ENCODE measurements around the gene RNF5.

The RNF5 gene

DNA sequence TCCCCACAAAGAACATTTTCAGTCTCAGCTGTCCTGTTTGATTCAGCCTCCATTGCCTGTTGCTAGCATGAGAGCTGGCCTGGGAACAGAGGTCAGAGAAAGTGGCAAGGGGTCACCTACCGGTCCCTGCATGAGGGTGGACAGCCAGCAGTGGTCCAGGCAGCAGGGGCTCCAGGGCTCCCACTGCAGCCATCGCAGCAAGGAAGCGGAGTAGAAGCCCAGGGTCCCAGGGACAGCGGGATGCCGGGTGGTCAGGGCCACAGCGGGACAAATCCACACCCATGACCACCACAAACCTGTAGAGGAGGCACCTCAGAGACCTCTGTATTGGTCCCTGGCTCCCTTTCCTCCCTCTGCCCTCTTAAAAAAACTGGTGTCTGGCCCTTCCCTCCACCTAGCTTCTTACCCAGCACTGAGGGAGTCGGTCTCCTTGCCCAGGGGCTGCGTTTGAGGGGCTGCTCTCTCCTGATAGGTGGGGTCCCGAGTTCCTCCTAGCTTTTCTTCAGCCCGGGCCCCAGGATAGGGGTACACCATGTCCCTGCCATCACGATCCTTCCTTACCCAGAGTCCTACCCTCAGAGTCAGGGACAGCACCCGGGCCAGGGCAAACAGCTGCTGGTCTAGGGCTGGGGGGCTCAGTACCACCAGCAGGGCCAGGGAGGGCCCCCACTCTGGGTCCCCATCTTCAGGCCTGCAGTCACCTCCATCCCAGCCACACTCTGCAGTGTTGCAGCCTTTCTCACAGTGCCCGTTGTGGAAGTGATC, 22.7 kb downstream of the RNF5 start:
- H3K9me3 ChIP-seq, result no peaks in the 10 kb centered on the region
- peaks cover 16 to 18% of the 10 kb centered on the region in 2 experiments for H3K4me1 ChIP-seq (ENCODE audit: control insufficient read depth in 1 of 2, insufficient read depth in 1 of 2, low read depth in 1 of 2, low read length in 1 of 2)
- peaks cover 31% of the 10 kb centered on the region for H3K27me3 ChIP-seq
- TF ChIP-seq, protein P1, sequence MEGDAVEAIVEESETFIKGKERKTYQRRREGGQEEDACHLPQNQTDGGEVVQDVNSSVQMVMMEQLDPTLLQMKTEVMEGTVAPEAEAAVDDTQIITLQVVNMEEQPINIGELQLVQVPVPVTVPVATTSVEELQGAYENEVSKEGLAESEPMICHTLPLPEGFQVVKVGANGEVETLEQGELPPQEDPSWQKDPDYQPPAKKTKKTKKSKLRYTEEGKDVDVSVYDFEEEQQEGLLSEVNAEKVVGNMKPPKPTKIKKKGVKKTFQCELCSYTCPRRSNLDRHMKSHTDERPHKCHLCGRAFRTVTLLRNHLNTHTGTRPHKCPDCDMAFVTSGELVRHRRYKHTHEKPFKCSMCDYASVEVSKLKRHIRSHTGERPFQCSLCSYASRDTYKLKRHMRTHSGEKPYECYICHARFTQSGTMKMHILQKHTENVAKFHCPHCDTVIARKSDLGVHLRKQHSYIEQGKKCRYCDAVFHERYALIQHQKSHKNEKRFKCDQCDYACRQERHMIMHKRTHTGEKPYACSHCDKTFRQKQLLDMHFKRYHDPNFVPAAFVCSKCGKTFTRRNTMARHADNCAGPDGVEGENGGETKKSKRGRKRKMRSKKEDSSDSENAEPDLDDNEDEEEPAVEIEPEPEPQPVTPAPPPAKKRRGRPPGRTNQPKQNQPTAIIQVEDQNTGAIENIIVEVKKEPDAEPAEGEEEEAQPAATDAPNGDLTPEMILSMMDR (IDR thresholded peaks at IDR 0.05), result no peak
- no peak overlapping the region for H3K4me3 ChIP-seq (ENCODE audit: low read depth in 1 of 2, low read length in 1 of 2)
- no peak overlapping the region for H3K27ac ChIP-seq
- H3K36me3 ChIP-seq, result no peaks in the 10 kb centered on the region

DNA sequence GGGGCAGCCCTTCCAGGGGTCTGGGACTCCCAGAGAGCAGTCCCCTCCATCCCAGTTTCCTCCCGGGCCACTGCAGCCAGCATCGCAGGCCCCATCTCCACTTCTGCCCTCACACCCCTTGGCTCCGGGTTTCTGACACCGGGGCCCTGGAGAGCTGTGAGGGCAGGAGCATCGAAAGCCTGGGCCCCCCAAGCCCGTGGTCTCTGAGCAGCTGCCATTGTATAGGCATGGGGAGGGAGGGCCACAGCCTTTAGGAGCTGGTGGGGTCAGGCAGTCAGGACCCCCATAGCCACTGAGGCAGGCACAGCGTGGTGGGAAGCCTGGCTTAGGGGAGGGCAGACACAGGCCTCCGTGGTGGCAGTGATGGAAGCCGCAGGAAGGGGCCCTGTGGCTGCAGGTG, 24.0 kb downstream of the RNF5 start:
- no peak overlapping the region for H3K27ac ChIP-seq
- TF ChIP-seq, protein P1 (IDR thresholded peaks at IDR 0.05), result no peak
- H3K27me3 ChIP-seq, result peaks cover 34% of the 10 kb centered on the region
- no peaks in the 10 kb centered on the region for H3K36me3 ChIP-seq
- H3K4me1 ChIP-seq (ENCODE audit: control insufficient read depth in 1 of 2, insufficient read depth in 1 of 2, low read depth in 1 of 2, low read length in 1 of 2), result peaks cover 4 to 6% of the 10 kb centered on the region in 2 experiments
- no peaks in the 10 kb centered on the region for H3K9me3 ChIP-seq
- no peak overlapping the region for H3K4me3 ChIP-seq (ENCODE audit: low read depth in 1 of 2, low read length in 1 of 2)

DNA sequence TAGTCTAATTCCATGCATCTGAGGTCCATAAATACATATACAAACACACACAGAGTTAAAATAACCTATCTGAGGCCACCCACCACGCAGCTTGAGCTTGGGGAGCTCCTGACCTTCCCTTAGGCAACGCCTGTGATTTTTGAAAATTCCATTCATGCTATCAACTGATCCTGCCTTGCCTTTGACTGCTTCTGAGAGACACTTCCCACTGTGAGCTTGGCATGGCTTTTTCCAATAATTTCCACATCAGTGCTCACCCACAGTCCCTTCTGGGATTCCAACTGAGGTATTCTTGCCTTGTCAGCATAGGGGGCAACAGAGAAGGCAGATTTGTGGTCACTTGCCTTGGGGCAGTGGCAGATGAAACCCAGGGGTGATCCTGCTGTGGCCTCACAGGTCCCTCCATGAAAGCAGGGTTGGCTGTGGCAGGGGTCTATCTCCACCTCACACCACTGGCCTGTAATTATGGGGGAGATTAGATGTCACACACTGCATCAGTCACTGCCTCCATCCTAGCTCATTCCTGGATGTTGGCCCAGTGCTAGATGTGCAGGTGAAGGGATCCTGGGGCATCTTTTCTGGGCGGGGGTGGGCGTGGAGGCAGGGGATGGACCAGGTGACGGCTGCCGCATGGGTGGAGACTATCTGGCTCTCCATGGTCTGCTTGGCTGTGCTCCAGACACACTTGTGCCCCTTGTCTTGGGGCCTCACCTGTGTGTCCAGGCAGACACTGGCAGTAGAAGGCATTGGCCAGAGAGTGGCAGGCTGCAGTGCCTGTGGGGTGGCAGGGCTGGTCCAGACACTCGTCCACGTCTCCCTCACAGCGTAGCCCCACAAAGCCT, 25.4 kb downstream of the RNF5 start:
- TF ChIP-seq, protein P1 (IDR thresholded peaks at IDR 0.05), result no peak
- peaks cover 0 to 2% of the 10 kb centered on the region in 2 experiments for H3K4me1 ChIP-seq (ENCODE audit: control insufficient read depth in 1 of 2, insufficient read depth in 1 of 2, low read depth in 1 of 2, low read length in 1 of 2)
- no peak overlapping the region for H3K27ac ChIP-seq
- H3K4me3 ChIP-seq (ENCODE audit: low read depth in 1 of 2, low read length in 1 of 2), result no peak overlapping the region
- peaks cover 34% of the 10 kb centered on the region for H3K27me3 ChIP-seq
- no peaks in the 10 kb centered on the region for H3K9me3 ChIP-seq
- H3K36me3 ChIP-seq, result no peaks in the 10 kb centered on the region

- Histone ChIP-seq H3K4me3 (ENCODE audit: low read depth in 1 of 2, low read length in 1 of 2) (no peak overlapping the region), H3K27me3 (peaks cover 34% of the 10 kb centered on the region), H3K4me1 (ENCODE audit: control insufficient read depth in 1 of 2, insufficient read depth in 1 of 2, low read depth in 1 of 2, low read length in 1 of 2) (peaks cover 0 to 2% of the 10 kb centered on the region in 2 experiments), H3K9me3 (no peaks in the 10 kb centered on the region), H3K27ac (no peak overlapping the region), H3K36me3 (no peaks in the 10 kb centered on the region)
- TF ChIP-seq, protein P1 (IDR thresholded peaks at IDR 0.05), result no peak
Measured at GRCh38 chr6:32204268-32204715, 26.1 kb downstream of the RNF5 start.

GRCh38 chr6:32208996-32209395, 30.8 kb downstream of the RNF5 start:
- no peak overlapping the region for H3K27ac ChIP-seq
- H3K4me1 ChIP-seq (ENCODE audit: control insufficient read depth in 1 of 2, insufficient read depth in 1 of 2, low read depth in 1 of 2, low read length in 1 of 2), result no peaks in the 10 kb centered on the region
- peaks cover 19% of the 10 kb centered on the region for H3K27me3 ChIP-seq
- H3K36me3 ChIP-seq, result no peaks in the 10 kb centered on the region
- no peaks in the 10 kb centered on the region for H3K9me3 ChIP-seq
- H3K4me3 ChIP-seq (ENCODE audit: low read depth in 1 of 2, low read length in 1 of 2), result no peak overlapping the region
- TF ChIP-seq, protein P1 (IDR thresholded peaks at IDR 0.05), result no peak
